NCI-H2171 (cell line): ENCODE data around the gene MYLIP.
"Not testable (repeated sequence)": the region's sequence is repeated elsewhere in the genome, so short reads cannot be mapped to it uniquely, and the experiment has no call there.

Source experiments
- DNase-seq: peaks from one replicate; lab custom pipeline; 2025; lab: John Stamatoyannopoulos, UW

MYLIP gene

DNA sequence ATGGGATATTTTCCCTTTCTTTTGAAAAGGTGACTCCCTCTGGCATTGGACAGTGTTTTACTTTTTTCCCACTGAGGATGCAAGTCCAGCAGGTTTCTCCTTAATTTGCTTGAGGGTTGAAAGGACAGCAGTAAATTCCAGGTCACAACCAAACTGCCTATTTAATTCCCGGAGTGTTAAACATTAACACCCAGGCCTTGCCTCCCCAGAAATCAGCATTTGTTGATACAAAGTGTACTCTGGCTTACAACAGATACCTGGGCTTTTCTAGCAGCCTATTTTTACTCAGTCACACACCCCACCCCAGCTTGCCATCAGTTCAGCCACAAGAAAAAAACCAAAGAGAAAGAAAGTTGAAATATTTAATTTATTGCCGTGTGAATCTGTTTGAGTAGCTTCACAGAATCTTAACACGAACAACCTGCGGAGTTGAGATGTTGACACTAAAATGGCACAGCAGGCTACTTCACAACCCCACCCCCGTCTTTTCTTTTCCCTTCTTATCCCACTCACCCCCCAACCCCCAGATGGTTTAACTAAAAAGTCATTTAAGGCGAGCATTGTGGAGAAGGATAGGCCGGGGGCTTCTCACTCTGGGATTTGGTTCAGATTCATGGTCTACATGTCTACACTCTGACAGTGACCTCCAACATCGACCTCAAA, 45.7 kb downstream of the MYLIP start:
- DNase-seq, result no peak

DNA sequence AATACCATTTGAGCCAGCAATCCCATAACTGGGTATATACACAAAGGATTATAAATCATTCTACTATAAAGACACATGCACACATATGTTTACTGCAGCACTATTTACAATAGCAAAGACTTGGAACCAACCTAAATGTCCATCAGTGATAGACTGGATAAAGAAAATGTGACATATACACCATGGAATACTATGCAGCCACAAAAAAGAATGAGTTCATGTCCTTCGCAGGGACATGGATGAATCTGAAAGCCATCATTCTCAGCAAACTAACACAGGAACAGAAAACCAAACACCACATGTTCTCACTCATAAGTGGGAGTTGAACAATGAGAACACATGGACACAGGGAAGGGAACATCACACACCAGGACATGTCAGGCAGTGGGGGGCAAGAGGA, 47.7 kb downstream of the MYLIP start:
- not testable (repeated sequence) for DNase-seq

DNA sequence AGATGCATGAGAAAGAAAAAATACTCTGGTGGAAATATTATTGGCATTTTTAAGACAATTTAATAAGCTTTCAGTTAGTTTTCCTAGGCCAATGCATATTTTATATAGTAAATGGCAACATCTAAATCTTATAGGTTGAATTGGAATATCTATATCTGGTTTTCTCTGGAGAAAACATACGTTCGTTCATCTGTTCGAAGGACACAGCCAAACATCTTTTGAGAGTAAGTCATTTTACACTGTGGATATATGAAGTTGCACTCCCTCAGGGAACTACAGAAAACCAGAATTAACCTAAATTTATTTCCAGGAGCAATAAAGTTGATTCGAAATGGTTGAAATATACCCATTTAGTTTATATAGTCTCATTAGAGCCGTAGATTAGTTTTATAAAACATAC, 49.0 kb downstream of the MYLIP start:
- DNase-seq, result no peak

DNA sequence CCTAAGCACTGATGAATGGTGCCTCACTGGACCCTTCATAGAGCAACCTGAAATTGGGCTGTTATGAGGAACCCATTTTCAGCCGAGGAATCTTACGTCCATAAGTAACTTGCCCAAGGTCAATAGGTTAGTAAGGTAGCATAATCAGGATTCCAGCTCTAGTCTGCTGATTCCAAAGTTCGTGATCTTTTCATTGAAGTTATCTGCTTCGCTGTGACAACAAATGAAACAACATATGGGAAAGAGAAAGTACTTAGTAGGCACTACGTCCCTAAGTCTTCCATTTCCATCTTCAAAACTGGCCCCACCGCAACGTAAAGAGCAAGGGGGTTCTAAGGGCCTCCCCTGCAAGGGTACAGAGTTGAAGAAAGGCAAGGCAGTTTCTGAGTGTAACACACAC, 49.5 kb downstream of the MYLIP start:
- DNase-seq, result no peak

DNA sequence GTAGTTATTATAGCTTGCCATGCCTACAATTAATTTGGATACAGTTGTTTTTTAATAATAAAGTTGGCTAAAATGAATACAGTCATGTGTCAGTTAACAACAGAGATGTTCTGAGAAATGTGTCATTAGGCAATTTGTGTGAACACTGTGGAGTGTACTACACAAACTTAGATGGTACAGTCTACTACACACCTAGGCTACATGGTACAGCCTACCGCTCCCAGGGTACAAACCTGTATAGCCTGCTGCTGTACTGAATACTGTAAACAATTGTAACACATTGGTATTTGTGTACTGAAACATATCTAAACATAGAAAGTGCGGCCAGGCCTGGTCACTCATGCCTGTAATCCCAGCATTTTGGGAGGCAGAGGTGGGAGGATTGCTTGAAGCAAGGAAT, 50.2 kb downstream of the MYLIP start:
- DNase-seq, result no peak

DNA sequence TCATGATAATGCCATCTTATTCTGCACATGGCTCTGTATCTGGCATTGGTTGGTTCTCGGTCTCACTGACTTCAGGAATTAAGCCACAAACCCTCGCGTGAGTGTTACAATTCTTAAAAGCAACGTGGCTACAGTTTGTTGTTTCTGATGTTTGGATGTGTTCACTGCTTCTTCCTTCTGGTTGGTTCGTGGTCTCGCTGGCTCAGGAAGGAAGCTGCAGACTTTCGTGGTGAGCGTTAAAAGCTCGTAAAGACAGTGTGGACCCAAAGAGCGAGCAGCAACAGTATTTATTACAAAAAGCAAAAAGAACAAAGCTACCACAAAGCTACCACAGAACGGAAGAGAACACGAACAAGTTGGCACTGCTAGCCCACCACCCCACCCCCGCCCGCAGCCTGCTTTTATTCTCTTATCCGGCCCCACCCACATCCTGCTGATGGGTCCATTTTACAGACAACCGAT, 51.1 kb downstream of the MYLIP start:
- DNase-seq, result no peak

DNA sequence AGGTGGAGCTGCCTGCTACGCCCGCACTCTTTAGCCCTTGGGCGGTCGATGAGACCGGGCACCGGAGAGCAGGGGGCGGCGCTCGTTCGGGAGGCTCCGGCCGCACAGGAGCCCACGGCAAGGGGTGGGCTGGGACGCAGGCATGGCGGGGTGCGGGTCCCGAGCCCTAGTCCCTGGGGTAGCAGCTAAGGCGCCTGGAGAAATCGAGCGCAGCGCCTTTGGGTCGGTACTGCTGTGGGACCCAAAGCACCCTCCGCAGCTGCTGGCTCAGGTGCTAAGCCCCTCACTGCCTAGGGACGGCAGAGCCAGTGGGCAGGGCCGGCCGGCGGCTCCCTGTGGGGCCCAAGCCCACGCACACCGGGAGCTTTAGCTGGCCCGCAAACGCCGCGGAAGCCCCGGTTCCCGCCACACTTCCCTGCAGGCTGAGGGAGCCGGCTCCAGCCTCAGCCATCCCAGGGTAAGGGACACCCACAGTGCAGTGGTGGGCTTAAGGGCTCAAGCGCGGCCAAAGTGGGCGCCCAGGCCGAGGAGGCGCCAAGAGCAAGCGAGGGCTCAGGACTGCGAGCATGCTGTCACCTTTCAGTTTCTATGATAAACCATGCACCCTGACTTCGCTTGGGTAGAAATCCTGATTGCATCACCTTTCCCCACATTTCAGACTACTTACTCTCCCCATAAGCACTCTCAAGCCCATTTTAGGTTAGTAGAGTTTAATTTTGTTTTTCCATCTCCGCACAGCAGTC, 52.0 kb downstream of the MYLIP start:
- DNase-seq, result no peak

DNA sequence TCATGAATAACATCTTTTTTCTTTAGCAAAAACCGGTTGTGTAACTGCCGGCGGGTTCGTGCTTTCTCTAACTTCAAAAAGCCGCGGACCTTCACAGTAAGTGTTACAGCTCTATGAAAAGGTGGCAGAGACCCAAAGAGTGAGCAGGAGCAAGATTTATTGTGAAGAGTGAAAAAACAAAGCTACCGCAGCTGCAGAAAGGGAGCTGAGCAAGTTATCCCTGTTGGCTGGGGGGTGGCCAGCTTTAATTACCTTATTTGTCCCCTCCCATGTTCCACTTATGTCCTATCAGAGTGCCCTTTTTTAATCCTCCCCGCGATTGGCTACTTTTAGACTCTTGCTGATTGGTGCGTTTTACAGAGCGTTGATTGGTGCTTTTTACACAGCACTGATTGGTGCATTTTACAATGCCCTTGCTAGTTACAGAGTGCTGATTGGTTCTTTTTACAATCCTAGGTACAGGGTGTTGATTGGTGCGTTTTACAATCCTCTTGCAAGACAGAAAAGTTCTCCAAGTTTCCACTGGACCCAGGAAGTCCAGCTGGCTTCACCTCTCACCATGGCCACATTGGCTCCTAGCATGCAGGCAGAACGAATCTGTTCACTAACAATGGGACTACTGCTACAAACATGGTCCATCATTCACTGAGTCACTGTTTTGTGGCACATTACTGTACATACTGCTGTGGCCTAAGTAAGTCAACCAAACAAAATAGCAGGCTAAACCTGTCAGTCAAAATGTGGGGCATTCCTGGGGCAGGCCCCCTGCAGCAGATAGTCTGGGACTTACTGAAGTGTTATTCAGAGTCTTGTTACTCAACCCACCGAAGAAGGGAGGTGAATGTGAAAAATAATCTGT, 52.8 kb downstream of the MYLIP start:
- DNase-seq, result no peak

DNA sequence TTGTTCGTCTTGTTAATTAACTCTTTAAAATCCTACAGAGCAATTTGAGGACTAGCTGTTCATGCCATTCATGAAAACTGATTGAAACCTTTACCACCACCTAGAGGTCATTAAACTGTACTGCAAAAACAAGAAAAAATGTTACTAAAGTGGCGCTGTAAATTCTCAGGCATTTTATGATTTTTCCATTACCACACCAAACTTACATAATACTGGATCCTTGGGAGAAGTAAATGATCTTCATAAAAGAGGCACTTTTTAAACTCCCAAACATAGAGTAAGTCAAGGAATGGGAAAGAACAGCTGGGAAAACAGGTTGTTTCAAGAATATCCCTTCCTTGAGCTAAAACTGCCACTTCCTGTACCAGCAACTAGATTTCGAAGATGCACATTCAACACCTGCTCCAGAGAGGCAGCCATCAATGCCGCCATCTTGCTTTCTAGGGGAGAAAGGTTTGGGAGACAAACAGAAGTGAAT, 54.3 kb downstream of the MYLIP start:
- peak; percentile 9 for DNase-seq

DNA sequence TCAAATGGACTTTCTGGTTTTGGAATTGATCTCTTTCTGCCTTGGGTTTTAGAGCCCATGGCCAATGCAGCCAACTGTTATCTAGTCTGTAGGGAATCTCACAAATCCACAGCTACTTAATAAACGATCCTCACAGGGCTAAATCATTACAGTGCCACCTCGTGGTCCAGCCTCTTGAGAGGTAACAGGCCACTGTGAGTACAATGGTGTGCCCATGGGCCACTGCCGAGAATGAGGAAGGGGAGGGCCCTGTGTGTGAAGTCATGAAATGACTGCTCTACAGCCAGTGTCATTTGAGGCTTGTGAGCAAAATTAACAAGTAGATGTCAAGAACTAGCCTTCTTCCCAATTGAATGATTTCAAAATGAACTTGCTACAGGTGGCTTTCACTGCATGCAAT, 55.2 kb downstream of the MYLIP start:
- no peak for DNase-seq

DNA sequence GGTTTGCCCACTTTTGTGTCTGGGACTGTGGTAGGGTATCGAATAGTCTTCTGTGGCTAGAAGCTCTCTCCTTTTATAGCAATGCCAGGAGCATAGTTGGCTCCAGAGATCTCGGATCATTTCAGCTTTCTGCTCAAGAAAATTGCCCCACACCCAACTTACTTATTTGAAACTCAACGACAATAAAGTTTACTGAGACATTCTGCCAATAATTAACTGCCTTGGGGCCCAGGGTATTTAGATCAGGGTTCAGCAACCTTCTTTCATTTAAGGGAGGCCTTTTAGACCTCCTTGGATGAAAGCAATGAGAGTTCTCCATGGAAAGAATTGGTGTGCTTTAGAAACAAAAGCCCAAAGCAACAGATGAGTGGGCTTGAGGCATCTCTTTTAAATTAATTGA, 55.7 kb downstream of the MYLIP start:
- DNase-seq, result no peak

DNA sequence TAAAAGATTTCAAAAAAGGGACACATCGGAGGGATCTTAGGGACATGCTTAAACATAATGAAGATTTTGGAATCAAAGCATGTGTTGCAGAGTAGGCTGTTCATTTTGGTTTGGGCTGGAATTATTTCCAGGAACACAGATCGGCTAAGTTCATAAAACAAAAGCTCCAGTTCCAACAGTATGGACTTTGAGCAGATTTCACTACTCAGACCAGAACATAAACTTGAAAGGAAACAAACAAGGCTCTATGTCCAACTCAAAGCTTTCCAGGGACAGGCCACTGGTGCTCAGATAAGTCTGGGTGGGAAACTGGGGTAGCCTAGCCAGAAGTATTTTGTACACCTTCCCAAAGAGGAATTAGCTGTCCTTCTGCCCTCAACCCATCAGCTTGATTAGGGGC, 58.3 kb downstream of the MYLIP start:
- DNase-seq, result no peak

DNA sequence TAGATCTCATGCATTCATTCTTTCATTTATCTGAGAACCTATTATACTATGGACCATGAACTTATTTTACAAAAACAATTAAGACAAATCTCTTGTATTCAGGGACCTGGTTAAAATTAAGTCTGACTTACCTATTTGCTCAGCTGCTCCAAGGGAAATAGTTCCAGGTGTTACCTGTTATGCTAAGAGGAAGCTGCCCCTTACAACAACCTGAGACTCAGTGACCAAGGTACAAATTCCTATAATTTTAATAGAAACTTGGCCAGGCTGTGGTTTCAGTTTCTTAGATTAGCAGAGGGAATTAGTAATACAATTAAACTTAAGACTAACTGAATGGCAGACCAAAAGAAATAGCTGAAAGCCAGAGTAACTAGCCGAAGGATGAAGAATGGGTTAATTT, 61.3 kb downstream of the MYLIP start:
- DNase-seq, result no peak

DNA sequence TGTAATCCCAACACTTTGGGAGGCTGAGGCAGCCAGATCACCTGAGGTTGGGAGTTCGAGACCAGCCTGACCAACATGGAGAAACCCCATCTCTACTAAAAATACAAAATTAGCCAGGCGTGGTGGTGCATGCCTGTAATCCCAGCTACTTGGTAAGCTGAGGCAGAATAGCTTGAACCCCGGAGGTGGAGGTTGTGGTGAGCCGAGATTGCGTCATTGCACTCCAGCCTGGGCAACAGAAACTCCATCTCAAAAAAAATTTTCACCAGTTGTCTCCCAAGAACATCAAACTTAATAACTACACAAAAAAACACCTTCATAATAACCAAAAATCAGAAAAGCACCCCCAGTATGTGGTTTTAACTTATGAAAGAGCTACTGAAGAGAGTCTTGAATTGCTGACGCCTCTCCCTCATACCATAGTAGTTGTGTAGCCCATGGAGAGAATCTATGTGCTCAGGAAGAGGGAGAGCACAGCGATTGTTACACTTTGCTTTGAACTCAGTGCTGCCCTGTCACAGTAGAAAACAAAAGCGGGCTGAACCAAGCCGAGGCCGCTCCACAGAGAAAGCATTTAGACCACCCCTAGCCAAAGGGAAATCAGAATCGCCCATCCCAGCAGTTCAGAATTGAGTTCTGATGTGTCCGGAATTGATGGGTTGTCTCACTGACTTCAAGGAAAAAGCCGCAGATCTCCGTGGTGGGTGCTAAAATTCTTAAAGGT, 67.5 kb downstream of the MYLIP start:
- no peak for DNase-seq

DNA sequence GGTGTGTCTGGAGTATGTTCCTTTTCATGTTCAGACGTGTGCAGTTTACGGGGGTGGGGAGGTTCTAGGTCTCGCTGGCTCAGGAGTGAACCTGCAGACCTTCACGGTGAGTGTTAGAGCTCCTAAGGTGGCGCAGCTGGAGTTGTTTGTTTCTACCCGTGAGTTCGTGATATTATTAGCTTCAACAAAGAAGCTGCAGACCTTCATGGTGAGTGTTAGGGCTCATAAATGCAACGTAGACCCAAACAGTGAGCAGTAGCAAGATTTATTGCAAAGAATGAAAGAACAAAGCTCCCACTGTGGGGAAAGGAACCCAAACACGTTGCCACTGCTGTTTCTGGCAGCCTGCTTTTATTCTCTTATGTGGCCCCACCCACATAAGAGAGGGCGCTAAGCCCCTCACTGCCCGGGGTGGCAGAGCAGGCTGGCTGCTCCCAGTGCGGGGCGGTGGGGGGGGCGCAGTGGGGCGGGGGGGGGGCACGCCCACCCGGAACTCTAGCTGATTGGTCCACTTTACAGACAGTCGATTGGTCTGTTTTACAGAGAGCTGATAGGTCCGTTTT, 68.2 kb downstream of the MYLIP start:
- DNase-seq, result no peak
